HepG2 (cell line): ENCODE data around the gene CHPF. TPM values are rescaled to one million over a fixed set of nuclear protein-coding genes. Genes with fewer than 3 reads are reported as not detected.

Experiments used
- AGO1 ChIP-seq: fragments of 200-400 bp; formaldehyde crosslinking; IDR thresholded peaks from 2 replicates; pipeline ENCODE4 v1.6.1; 2017; ENCODE audit warnings: mild to moderate bottlenecking, low read depth, low read length, moderate library complexity; ENCODE audit not compliant: poor library complexity, severe bottlenecking
- ASH2L ChIP-seq: fragments of 300-600, 200-600 bp; sonication (generic); IDR thresholded peaks from 2 replicates; pipeline ENCODE4 v1.7.0; 2017; ENCODE audit warnings: low read depth, mild to moderate bottlenecking, moderate library complexity, mixed read lengths, low read length; ENCODE audit not compliant: insufficient read length
- CC2D1A ChIP-seq: sonication (generic); formaldehyde crosslinking; IDR thresholded peaks from 2 replicates; pipeline ENCODE4 v1.8.1; 2023; ENCODE audit warnings: mild to moderate bottlenecking, missing genetic modification reagents
- ELF1 ChIP-seq: sonication (generic); formaldehyde crosslinking; IDR thresholded peaks from 2 replicates; pipeline ENCODE4 v1.4.0; 2020; ENCODE audit warnings: missing genetic modification reagents
- FOXC1 ChIP-seq: sonication (generic); formaldehyde crosslinking; IDR thresholded peaks from 2 replicates; pipeline ENCODE4 v1.8.0; 2022; ENCODE audit warnings: mild to moderate bottlenecking, missing genetic modification reagents, borderline replicate concordance
- GABPB1 ChIP-seq: IDR thresholded peaks from 2 replicates; pipeline ENCODE4 v1.6.1; 2016; ENCODE audit warnings: mild to moderate bottlenecking, missing genetic modification reagents, moderate library complexity, missing compliant biosample characterization
- IRF9 ChIP-seq: sonication (generic); formaldehyde crosslinking; IDR thresholded peaks from 2 replicates; pipeline ENCODE4 v1.8.0; 2022; ENCODE audit warnings: missing genetic modification reagents, mild to moderate bottlenecking, borderline replicate concordance
- KDM5B ChIP-seq: sonication (generic); formaldehyde crosslinking; IDR thresholded peaks from 2 replicates; pipeline ENCODE4 v1.4.0; 2020; ENCODE audit warnings: missing genetic modification reagents, mild to moderate bottlenecking, borderline replicate concordance
- LCORL ChIP-seq, 2 experiments: fragments of 450-650 bp in 1 of 2; sonication (generic) in 1 of 2; formaldehyde crosslinking in 1 of 2; IDR thresholded peaks; 2 replicates each; pipeline versions ENCODE4 v1.5.0 to v1.6.1; 2017 to 2020; ENCODE audit warnings: antibody characterized with exemption in 1 of 2, missing genetic modification reagents in 1 of 2
- MAZ ChIP-seq, 2 experiments: sonication (generic) in 1 of 2; formaldehyde crosslinking in 1 of 2; IDR thresholded peaks; 2 replicates each; pipeline versions ENCODE4 v1.5.0 to v1.6.1; 2012 to 2020; ENCODE audit warnings: low read depth in 2 of 2, mild to moderate bottlenecking in 2 of 2, borderline replicate concordance in 1 of 2, improper control_type of control experiment in 1 of 2, low read length in 1 of 2, missing genetic modification reagents in 1 of 2, moderate library complexity in 1 of 2
- PAXIP1 ChIP-seq: sonication (generic); formaldehyde crosslinking; conservative IDR thresholded peaks from 2 replicates; pipeline ENCODE4 v1.4.0; 2020; ENCODE audit warnings: mild to moderate bottlenecking, missing genetic modification reagents, moderate library complexity
- XRCC5 ChIP-seq: fragments of 200-400 bp; formaldehyde crosslinking; optimal IDR thresholded peaks from 2 replicates; pipeline ENCODE3; 2017; ENCODE audit warnings: mild to moderate bottlenecking, low read length
- ZBTB38 ChIP-seq: sonication (generic); formaldehyde crosslinking; IDR thresholded peaks from 2 replicates; pipeline ENCODE4 v1.5.1; 2020; ENCODE audit warnings: mild to moderate bottlenecking, missing genetic modification reagents
- ZBTB39 ChIP-seq: sonication (generic); formaldehyde crosslinking; IDR thresholded peaks from 2 replicates; pipeline ENCODE4 v1.5.0; 2020; ENCODE audit warnings: missing genetic modification reagents
- ZFX ChIP-seq: sonication (generic); formaldehyde crosslinking; IDR thresholded peaks from 2 replicates; pipeline ENCODE4 v1.4.0; 2020; ENCODE audit warnings: mild to moderate bottlenecking, low read depth, missing genetic modification reagents, moderate library complexity
- ZMYM3 ChIP-seq: sonication (generic); formaldehyde crosslinking; IDR thresholded peaks from 2 replicates; pipeline ENCODE4 v1.5.1; 2020; ENCODE audit warnings: mild to moderate bottlenecking, missing genetic modification reagents
- ZNF484 ChIP-seq: sonication (generic); formaldehyde crosslinking; IDR thresholded peaks from 2 replicates; pipeline ENCODE4 v1.5.1; 2020; ENCODE audit warnings: mild to moderate bottlenecking, low read depth, missing genetic modification reagents, borderline replicate concordance
- ZNF562 ChIP-seq: sonication (generic); formaldehyde crosslinking; IDR thresholded peaks from 2 replicates; pipeline ENCODE4 v1.8.0; 2022; ENCODE audit warnings: missing genetic modification reagents, borderline replicate concordance
- ZNF737 ChIP-seq: sonication (generic); formaldehyde crosslinking; IDR thresholded peaks from 2 replicates; pipeline ENCODE4 v1.5.0; 2020; ENCODE audit warnings: missing genetic modification reagents, mild to moderate bottlenecking, borderline replicate concordance
- polyA plus RNA-seq, 8 experiments: library from polyadenylated mRNA; depleted of rRNA in 3 of 8; stranded (reverse) in 7 of 8; unstranded in 1 of 8; fragments of >200 nt; fragmentation: Illumina TruSeq in 4 of 8; extraction: Trizol in 4 of 8; gene quantifications; 2 replicates each; pipeline versions ENCODE4 v1.2.1 to v1.2.3, GENCODE V29; 2011 to 2016; ENCODE audit warnings: low read depth in 4 of 8, missing spikeins in 1 of 8, mixed read lengths in 1 of 8; ENCODE audit not compliant: insufficient read depth in 1 of 8
- total RNA-seq, 5 experiments: library from RNA; depleted of rRNA; stranded (reverse); fragments of >200 nt; fragmentation: Illumina TruSeq; extraction: Trizol; gene quantifications; 2 replicates each; pipeline ENCODE4 v1.2.3, GENCODE V29; 2016; ENCODE audit warnings: low read depth in 1 of 5

CHPF gene
- total and polyA plus RNA-seq, 2 of the 13 experiments (the other 11 are each of a cell fraction or from before 2014, with no cell fraction given) = 79.6 to 111 TPM

GRCh38 chr2:219509780-219510511 lies 33.7 kb downstream of the CHPF start (continued):
- 0 out of 2 replicates have a peak, but pooled peaks have one; percentile 16 for TF ChIP-seq PAXIP1 (CRISPR knock-in tag)
- TF ChIP-seq ZMYM3 (CRISPR knock-in tag) = 0 out of 2 replicates have a peak, but pooled peaks have one; percentile 20
- peak; percentile 53; the same call in 1 of the 2 replicates for TF ChIP-seq MAZ (IDR thresholded peaks at IDR 0.05; ENCODE audit: borderline replicate concordance, low read depth, low read length)
- TF ChIP-seq MAZ (CRISPR knock-in tag; IDR thresholded peaks at IDR 0.05; ENCODE audit: low read depth) = 0 out of 2 replicates have a peak, but pooled peaks have one; percentile 17
- no peak for TF ChIP-seq LCORL (IDR thresholded peaks at IDR 0.05)
- TF ChIP-seq LCORL (CRISPR knock-in tag; IDR thresholded peaks at IDR 0.05) = peak; percentile 69
- TF ChIP-seq ZBTB38 (CRISPR knock-in tag) = peak; percentile 57; the same call in 1 of the 2 replicates
- peak; percentile 18 for TF ChIP-seq ASH2L
- peak; percentile 91 for TF ChIP-seq XRCC5
- peak; percentile 63; the same call in 1 of the 2 replicates for TF ChIP-seq KDM5B (CRISPR knock-in tag)
- peak; percentile 91 for TF ChIP-seq AGO1
- 0 out of 2 replicates have a peak, but pooled peaks have one; percentile 5 for TF ChIP-seq ZFX (CRISPR knock-in tag)
- peak; percentile 64; the same call in 1 of the 2 replicates for TF ChIP-seq IRF9
- no peak for TF ChIP-seq ZNF737 (CRISPR knock-in tag)
- TF ChIP-seq FOXC1 (CRISPR knock-in tag) = peak; percentile 88
- TF ChIP-seq ELF1 (CRISPR knock-in tag) = 0 out of 2 replicates have a peak, but pooled peaks have one; percentile 12
- peak; percentile 69; the same call in 1 of the 2 replicates for TF ChIP-seq ZBTB39 (CRISPR knock-in tag)
- TF ChIP-seq ZNF484 (CRISPR knock-in tag) = no peak
- TF ChIP-seq GABPB1 = peak; percentile 48; the same call in 1 of the 2 replicates
- TF ChIP-seq ZNF562 (CRISPR knock-in tag) = no peak
- no peak for TF ChIP-seq CC2D1A (CRISPR knock-in tag)
